NCI-H2227 treated with DMSO at 0.1 percent for 48 hours (cell line): ENCODE data around the gene NQO2.
"Not testable (repeated sequence)": the region's sequence is repeated elsewhere in the genome, so short reads cannot be mapped to it uniquely, and the experiment has no call there.

ENCODE experiments used
- DNase-seq: peaks from one replicate; lab custom pipeline; 2025; lab: John Stamatoyannopoulos, UW

Gene NQO2

GRCh38 chr6:2970034-2970685 is 29.5 kb upstream of the NQO2 start:
- no peak for DNase-seq

- DNase-seq = no peak
These were observed 28.8 kb upstream of the NQO2 start for GRCh38 chr6:2970753-2971419.

- peak; percentile 66 for DNase-seq
These were observed 28.1 kb upstream of the NQO2 start, which contains the start of gene SERPINB6 for GRCh38 chr6:2971420-2972218. Gene SERPINB6, minus strand, starts transcription at chr6:2971567. Its CDS starts 12,235 bp downstream, at chr6:2959332.

- DNase-seq = not testable (repeated sequence)
These were observed 27.5 kb upstream of the NQO2 start for GRCh38 chr6:2972219-2972487.

GRCh38 chr6:2972685-2973084 is 27.0 kb upstream of the NQO2 start:
- DNase-seq = not testable (repeated sequence)

GRCh38 chr6:2973180-2973579 is 26.5 kb upstream of the NQO2 start:
- not testable (repeated sequence) for DNase-seq

GRCh38 chr6:2973676-2974075 is 26.0 kb upstream of the NQO2 start:
- DNase-seq = no peak

- DNase-seq = no peak
These were observed 23.6 kb upstream of the NQO2 start for GRCh38 chr6:2976060-2976459.

- no peak for DNase-seq
These were observed 23.1 kb upstream of the NQO2 start for GRCh38 chr6:2976571-2977085.

- DNase-seq = no peak
These were observed 22.4 kb upstream of the NQO2 start for GRCh38 chr6:2977290-2977689.

- DNase-seq = no peak
These were observed 21.7 kb upstream of the NQO2 start for GRCh38 chr6:2977799-2978590.

GRCh38 chr6:2978923-2979322 is 20.8 kb upstream of the NQO2 start:
- DNase-seq = no peak

- DNase-seq = no peak
These were observed 19.8 kb upstream of the NQO2 start for GRCh38 chr6:2979819-2980464.

- DNase-seq = no peak
These were observed 19.2 kb upstream of the NQO2 start for GRCh38 chr6:2980465-2980855.

GRCh38 chr6:2982426-2983117 is 17.1 kb upstream of the NQO2 start:
- DNase-seq = no peak

- no peak for DNase-seq
These were observed 14.8 kb upstream of the NQO2 start for GRCh38 chr6:2984738-2985406.

- DNase-seq = peak; percentile 75
These were observed 12.9 kb upstream of the NQO2 start for GRCh38 chr6:2986722-2987221.

GRCh38 chr6:2988094-2988425 is 11.6 kb upstream of the NQO2 start:
- no peak for DNase-seq

- peak; percentile 90 for DNase-seq
These were observed 11.0 kb upstream of the NQO2 start for GRCh38 chr6:2988426-2989331.
